ENCODE measurements around the gene C6orf89. TPM values are rescaled to one million over a fixed set of nuclear protein-coding genes. Genes with fewer than 3 reads are reported as not detected.

Gene C6orf89
- total and polyA plus RNA-seq, 11 donors, result 34.0 to 86.2 (median 71.4) TPM

GRCh38 chr6:36949636-36950035 is 63.9 kb downstream of the C6orf89 start:
- H3K27ac ChIP-seq, result no peak overlapping the region
- H3K4me1 ChIP-seq, result peaks cover 0 to 12% (median 0%) of the 10 kb centered on the region in 12 donors
- intact Hi-C loops (cut with DNase I), result no loop called here
- H3K9me3 ChIP-seq, result no peaks in the 10 kb centered on the region
- DNase-seq, result no peak
- no peaks in the 10 kb centered on the region for H3K27me3 ChIP-seq
- TF ChIP-seq POLR2A (IDR thresholded peaks at IDR 0.05) (no peak), CTCF (IDR thresholded peaks at IDR 0.05) (no peak)
- WGBS, 4 donors, result 80 to 85% (median 82%) methylated on average over 3 of the region's 3 CpGs
- H3K4me3 ChIP-seq, result no peak overlapping the region
- ATAC-seq, result no peak
- H3K36me3 ChIP-seq, result no peaks in the 10 kb centered on the region

- no peak for DNase-seq
- H3K4me1 ChIP-seq, result peaks cover 0 to 26% (median 2%) of the 10 kb centered on the region in 12 donors
- intact Hi-C loops (cut with DNase I), result no loop called here
- TF ChIP-seq CTCF (IDR thresholded peaks at IDR 0.05) (no peak), POLR2A (IDR thresholded peaks at IDR 0.05) (no peak)
- no peak overlapping the region for H3K27ac ChIP-seq
- H3K27me3 ChIP-seq, result no peaks in the 10 kb centered on the region
- no peaks in the 10 kb centered on the region for H3K36me3 ChIP-seq
- WGBS, 4 donors, result 83 to 96% (median 92%) methylated on average over 1 of the region's 1 CpG
- H3K4me3 ChIP-seq, result no peak overlapping the region
- H3K9me3 ChIP-seq, result no peaks in the 10 kb centered on the region
- no peak for ATAC-seq
These were observed 68.1 kb downstream of the C6orf89 start for GRCh38 chr6:36953931-36954261.

GRCh38 chr6:36954262-36954931 is 68.6 kb downstream of the C6orf89 start, which contains the start of gene PI16:
TSS of gene PI16 (plus strand) at chr6:36954738. CDS start at chr6:36954761, 23 bp downstream.
- Histone ChIP-seq H3K27ac (peak within 1 kb of the TSS in 4 of 12 donors; percentile 12 to 55 (median 25)), H3K9me3 (no peaks in the 10 kb centered on the region), H3K27me3 (no peaks in the 10 kb centered on the region), H3K4me3 (peak within 1 kb of the TSS in 10 of 12 donors; percentile 7 to 49 (median 35)), H3K36me3 (no peaks in the 10 kb centered on the region), H3K4me1 (peaks cover 0 to 27% (median 2%) of the 10 kb centered on the region in 12 donors)
- WGBS, 4 donors, result 59 to 76% (median 65%) methylated on average over 10 to 14 of the region's 14 CpGs
- ATAC-seq (peak in 3 of 4 donors; percentile 23 to 45 (median 38)), DNase-seq (no peak)
- intact Hi-C loops (cut with DNase I), result no loop called here
- TF ChIP-seq POLR2A (IDR thresholded peaks at IDR 0.05) (no peak), CTCF (IDR thresholded peaks at IDR 0.05) (no peak)

- Histone ChIP-seq H3K27me3 (no peaks in the 10 kb centered on the region), H3K9me3 (no peaks in the 10 kb centered on the region), H3K27ac (peak overlapping the region in 3 of 12 donors; percentile 12 to 55 (median 28)), H3K36me3 (no peaks in the 10 kb centered on the region), H3K4me1 (peaks cover 0 to 33% (median 5%) of the 10 kb centered on the region in 12 donors), H3K4me3 (peak overlapping the region in 10 of 12 donors; percentile 7 to 49 (median 35))
- WGBS, 4 donors, result 52 to 67% (median 58%) methylated on average over 6 of the region's 6 CpGs
- DNase-seq, result no peak
- no peak for ATAC-seq
- TF ChIP-seq CTCF (IDR thresholded peaks at IDR 0.05), result no peak
- no peak for TF ChIP-seq POLR2A (IDR thresholded peaks at IDR 0.05)
- intact Hi-C loops (cut with DNase I), result no loop called here
These were observed 69.4 kb downstream of the C6orf89 start for GRCh38 chr6:36955136-36955535.
